Left colon (tissue), 2 donors: ENCODE measurements around the gene KLF13. TPM values are rescaled to one million over a fixed set of nuclear protein-coding genes. Genes with fewer than 3 reads are reported as not detected.

Experiments
- ATAC-seq: fragments of 200-7000 bp; cut with Tn5 transposase; one replicate; pipeline ENCODE4 v1.9.1; 2020; ENCODE audit warnings: mild to moderate bottlenecking, moderate library complexity
- DNase-seq, 2 donors: peaks; one replicate each; pipeline ENCODE4 v3.0.0-alpha.2; 2020
- intact Hi-C, 2 donors: fragments of 100-400 bp; cut with DNase I in 1 of 2; cut with micrococcal nuclease in 1 of 2; formaldehyde crosslinking; loops; one replicate each; pipeline versions ENCODE4 v1.11.2 to v1.14.0; 2022; cut with DNase I, micrococcal nuclease
- total RNA-seq, 2 donors: library from RNA; stranded (reverse); fragmentation: NEBNext Ultra II Directional; extraction: Animal tissue kit (Norgen Biotek cat#: 25700); gene quantifications; one replicate each; pipeline ENCODE4 v1.2.1, GENCODE V29; 2021
- donor health status: DM: no; HTN: no; CAD: no.
- donor health status: DM: yes; HTN: yes; CAD: no.

Gene KLF13
- total RNA-seq, 2 donors from 2014 or later: 36.8 to 103 TPM

GRCh38 chr15:31327669-31328427 is 1.2 kb downstream of the KLF13 start:
- DNase-seq: peak; percentile 58 to 84
- peak; percentile 35 for ATAC-seq
- intact Hi-C loops: no loop called here

GRCh38 chr15:31328428-31328968 is 1.9 kb downstream of the KLF13 start:
- peak; percentile 12 for ATAC-seq
- peak in 1 of 2 donors; percentile 67 for DNase-seq
- intact Hi-C loops: no loop called here

- intact Hi-C loops: no loop called here
- ATAC-seq (peak; percentile 8), DNase-seq (peak; percentile 54 to 84)
These were observed 2.5 kb downstream of the KLF13 start for GRCh38 chr15:31328969-31329639.

GRCh38 chr15:31329640-31330010 is 3.0 kb downstream of the KLF13 start:
- ATAC-seq (no peak), DNase-seq (no peak)
- intact Hi-C loops: no loop called here

- DNase-seq: no peak
- intact Hi-C loops: no loop called here
- no peak for ATAC-seq
These were observed 3.6 kb downstream of the KLF13 start for GRCh38 chr15:31330111-31330785.

GRCh38 chr15:31330836-31331235 is 4.2 kb downstream of the KLF13 start:
- ATAC-seq (no peak), DNase-seq (no peak)
- intact Hi-C loops: no loop called here

GRCh38 chr15:31331389-31331788 is 4.8 kb downstream of the KLF13 start:
- intact Hi-C loops: no loop called here
- DNase-seq (no peak), ATAC-seq (no peak)

- ATAC-seq (no peak), DNase-seq (no peak)
- intact Hi-C loops: no loop called here
These were observed 5.5 kb downstream of the KLF13 start for GRCh38 chr15:31332020-31332680.

GRCh38 chr15:31332681-31333071 is 6.0 kb downstream of the KLF13 start:
- ATAC-seq: no peak
- intact Hi-C loops: no loop called here
- DNase-seq: no peak

GRCh38 chr15:31333119-31333518 is 6.5 kb downstream of the KLF13 start:
- no peak for DNase-seq
- ATAC-seq: no peak
- intact Hi-C loops: no loop called here

GRCh38 chr15:31333820-31334219 is 7.2 kb downstream of the KLF13 start:
- intact Hi-C loops: no loop called here
- no peak for DNase-seq
- ATAC-seq: no peak

- intact Hi-C loops: no loop called here
- ATAC-seq: no peak
- no peak for DNase-seq
These were observed 9.5 kb downstream of the KLF13 start for GRCh38 chr15:31335989-31336592.

GRCh38 chr15:31336593-31337295 is 10.1 kb downstream of the KLF13 start:
- DNase-seq (no peak), ATAC-seq (no peak)
- intact Hi-C loops: no loop called here

- DNase-seq (no peak), ATAC-seq (no peak)
- intact Hi-C loops: no loop called here
These were observed 10.9 kb downstream of the KLF13 start for GRCh38 chr15:31337352-31338031.

GRCh38 chr15:31338318-31338878 is 11.8 kb downstream of the KLF13 start:
- ATAC-seq (peak; percentile 42), DNase-seq (peak in 1 of 2 donors; percentile 59)
- intact Hi-C loops: no loop called here

GRCh38 chr15:31338879-31339557 is 12.4 kb downstream of the KLF13 start:
- DNase-seq: peak in 1 of 2 donors; percentile 48
- intact Hi-C loops: no loop called here

GRCh38 chr15:31339558-31339895 is 12.9 kb downstream of the KLF13 start:
- no peak for DNase-seq
- no peak for ATAC-seq
- intact Hi-C loops: no loop called here

More at GRCh38 chr15:31338879-31339557, 12.4 kb downstream of the KLF13 start:
- ATAC-seq: peak; percentile 19
